ENCODE data around the gene RTKN2.

The RTKN2 gene

DNA sequence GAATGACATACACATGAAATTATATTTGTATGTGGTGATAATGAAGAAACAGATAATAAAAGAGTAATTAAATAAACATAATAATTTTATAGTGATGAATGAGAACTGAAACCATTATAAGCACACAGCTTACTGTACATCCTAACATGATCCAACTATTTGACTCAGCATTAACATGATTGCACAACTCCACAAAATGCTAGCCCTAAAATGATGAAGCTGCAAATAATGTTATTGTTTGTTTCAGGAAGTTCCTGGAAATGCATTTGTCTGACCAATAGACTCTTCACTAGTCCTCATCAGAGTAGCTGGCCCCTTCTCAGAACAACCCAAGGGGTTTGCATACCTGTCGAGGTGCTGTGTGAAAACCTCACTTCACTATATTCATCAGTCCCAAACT lies 115.5 kb downstream of the RTKN2 start:
- Mint-ChIP-seq H3K9me3 (peaks cover 20% of the 10 kb centered on the region), H3K4me3 (no peak overlapping the region), H3K27me3 (ENCODE audit: low read depth, poor library complexity) (peaks cover 4% of the 10 kb centered on the region), H3K27ac (no peak overlapping the region), H3K36me3 (ENCODE audit: low read depth) (no peaks in the 10 kb centered on the region), H3K4me1 (peaks cover 19% of the 10 kb centered on the region)
- no peak for TF ChIP-seq CTCF (IDR thresholded peaks at IDR 0.05)
- no peak for DNase-seq

GRCh38 chr10:62149621-62150020 lies 119.0 kb downstream of the RTKN2 start:
- Mint-ChIP-seq H3K9me3 (peaks cover 15% of the 10 kb centered on the region), H3K27ac (no peak overlapping the region), H3K36me3 (ENCODE audit: low read depth) (no peaks in the 10 kb centered on the region), H3K4me3 (no peak overlapping the region), H3K4me1 (peaks cover 4% of the 10 kb centered on the region), H3K27me3 (ENCODE audit: low read depth, poor library complexity) (peaks cover 4% of the 10 kb centered on the region)
- DNase-seq, result no peak
- TF ChIP-seq CTCF (IDR thresholded peaks at IDR 0.05), result no peak

GRCh38 chr10:62148155-62148554 lies 120.5 kb downstream of the RTKN2 start:
- no peak for DNase-seq
- Mint-ChIP-seq H3K9me3 (peaks cover 23% of the 10 kb centered on the region), H3K4me3 (no peak overlapping the region), H3K27me3 (ENCODE audit: low read depth, poor library complexity) (peaks cover 4% of the 10 kb centered on the region), H3K27ac (no peak overlapping the region), H3K4me1 (no peaks in the 10 kb centered on the region), H3K36me3 (ENCODE audit: low read depth) (no peaks in the 10 kb centered on the region)
- TF ChIP-seq CTCF (IDR thresholded peaks at IDR 0.05), result no peak

DNA sequence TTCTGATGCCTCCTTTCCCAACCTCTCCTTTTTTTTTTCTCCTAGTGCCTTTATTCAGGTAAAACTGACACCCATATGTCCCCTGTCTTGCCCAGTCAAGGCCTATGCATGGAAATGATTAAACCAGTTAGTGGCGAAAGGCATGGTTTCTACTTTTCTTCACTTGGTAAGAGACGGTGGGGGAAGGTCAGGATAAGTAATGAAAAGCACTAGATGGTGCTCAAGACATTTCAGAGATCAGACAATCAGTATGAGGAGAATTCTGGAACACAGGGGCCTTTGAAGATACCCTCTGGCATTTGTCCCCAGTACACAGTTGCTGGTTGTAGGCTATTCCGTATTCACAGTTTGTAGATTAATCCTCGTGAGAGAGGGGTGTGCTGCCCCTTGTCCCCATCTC lies 121.2 kb downstream of the RTKN2 start:
- H3K9me3 Mint-ChIP-seq, result peaks cover 29% of the 10 kb centered on the region
- no peak for DNase-seq
- H3K36me3 Mint-ChIP-seq (ENCODE audit: low read depth), result peaks cover 5% of the 10 kb centered on the region
- no peaks in the 10 kb centered on the region for H3K4me1 Mint-ChIP-seq
- peaks cover 4% of the 10 kb centered on the region for H3K27me3 Mint-ChIP-seq (ENCODE audit: low read depth, poor library complexity)
- H3K4me3 Mint-ChIP-seq, result no peak overlapping the region
- TF ChIP-seq CTCF (IDR thresholded peaks at IDR 0.05), result no peak
- no peak overlapping the region for H3K27ac Mint-ChIP-seq

- Mint-ChIP-seq H3K4me3 (no peak overlapping the region), H3K27me3 (ENCODE audit: low read depth, poor library complexity) (no peaks in the 10 kb centered on the region), H3K9me3 (peaks cover 24% of the 10 kb centered on the region), H3K4me1 (no peaks in the 10 kb centered on the region), H3K36me3 (ENCODE audit: low read depth) (peaks cover 4% of the 10 kb centered on the region), H3K27ac (no peak overlapping the region)
- no peak for DNase-seq
- TF ChIP-seq CTCF (IDR thresholded peaks at IDR 0.05), result no peak
Measured at GRCh38 chr10:62136931-62137330, 131.7 kb downstream of the RTKN2 start.

- H3K9me3 Mint-ChIP-seq, result peaks cover 20% of the 10 kb centered on the region
- H3K36me3 Mint-ChIP-seq (ENCODE audit: low read depth), result no peaks in the 10 kb centered on the region
- DNase-seq, result no peak
- H3K27ac Mint-ChIP-seq, result no peak overlapping the region
- no peak overlapping the region for H3K4me3 Mint-ChIP-seq
- no peaks in the 10 kb centered on the region for H3K4me1 Mint-ChIP-seq
- no peak for TF ChIP-seq CTCF (IDR thresholded peaks at IDR 0.05)
- no peaks in the 10 kb centered on the region for H3K27me3 Mint-ChIP-seq (ENCODE audit: low read depth, poor library complexity)
Measured at GRCh38 chr10:62133618-62134017, 135.0 kb downstream of the RTKN2 start.
